Stomach smooth muscle (tissue), 2 donors: ENCODE measurements around the gene FAM219A.
A peak's percentile ranks its signal among the peaks of the same experiment; 100 is the strongest.

ENCODE experiments used
- H3K27ac ChIP-seq: one replicate; pipeline ENCODE4 v1.7.0; 2013; ENCODE audit warnings: mild to moderate bottlenecking, low read length, inconsistent platforms
- H3K27me3 ChIP-seq, 2 donors: one replicate each; pipeline ENCODE4 v1.7.0; 2013; ENCODE audit warnings: low read length in 2 of 2; ENCODE audit not compliant: insufficient read depth in 2 of 2, control insufficient read depth in 1 of 2
- H3K36me3 ChIP-seq, 2 donors: one replicate each; pipeline ENCODE4 v1.7.0; 2013; ENCODE audit warnings: low read length in 2 of 2; ENCODE audit not compliant: control insufficient read depth in 2 of 2, insufficient read depth in 2 of 2
- H3K4me1 ChIP-seq: one replicate; pipeline ENCODE4 v1.7.0; 2013; ENCODE audit warnings: low read length; ENCODE audit not compliant: control insufficient read depth, insufficient read depth
- H3K4me3 ChIP-seq, 2 donors: one replicate each; pipeline ENCODE4 v1.7.0; 2013; ENCODE audit warnings: low read length in 2 of 2
- H3K9ac ChIP-seq, 2 donors: one replicate each; pipeline ENCODE4 v1.7.0; 2013; ENCODE audit warnings: low read length in 2 of 2, mild to moderate bottlenecking in 1 of 2
- H3K9me3 ChIP-seq, 2 donors: one replicate each; pipeline ENCODE4 v1.7.0; 2013; ENCODE audit warnings: low read length in 2 of 2; ENCODE audit not compliant: control insufficient read depth in 2 of 2
- donor health status: healthy.
- donor health status: Pancreatic carcinoma.

Gene FAM219A

DNA sequence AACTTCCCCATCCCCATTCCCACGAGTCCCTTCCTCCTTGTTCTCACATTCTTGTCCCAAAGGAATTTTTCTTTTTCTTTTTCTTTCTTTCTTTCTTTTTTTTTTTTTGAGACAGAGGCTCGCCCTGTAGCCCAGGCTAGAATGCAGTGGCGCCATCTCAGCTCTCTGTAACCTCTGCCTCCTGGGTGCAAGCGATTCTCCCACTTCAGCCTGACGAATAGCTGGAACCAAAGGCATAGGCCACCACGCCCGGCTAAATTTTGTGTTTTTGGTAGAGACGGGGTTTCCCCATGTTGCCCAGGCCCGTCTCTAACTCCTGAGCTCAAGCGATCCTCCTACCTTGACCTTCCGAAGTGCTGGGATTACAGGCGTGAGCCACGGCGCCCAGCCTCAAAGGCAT is 986 bp upstream of the FAM219A start:
- H3K27me3 ChIP-seq = no peaks in the 10 kb centered on the region
- no peaks in the 10 kb centered on the region for H3K9me3 ChIP-seq
- no peak overlapping the region for H3K9ac ChIP-seq
- peaks cover 29% of the 10 kb centered on the region for H3K4me1 ChIP-seq
- H3K4me3 ChIP-seq = no peak overlapping the region
- no peak overlapping the region for H3K27ac ChIP-seq
- no peaks in the 10 kb centered on the region for H3K36me3 ChIP-seq

DNA sequence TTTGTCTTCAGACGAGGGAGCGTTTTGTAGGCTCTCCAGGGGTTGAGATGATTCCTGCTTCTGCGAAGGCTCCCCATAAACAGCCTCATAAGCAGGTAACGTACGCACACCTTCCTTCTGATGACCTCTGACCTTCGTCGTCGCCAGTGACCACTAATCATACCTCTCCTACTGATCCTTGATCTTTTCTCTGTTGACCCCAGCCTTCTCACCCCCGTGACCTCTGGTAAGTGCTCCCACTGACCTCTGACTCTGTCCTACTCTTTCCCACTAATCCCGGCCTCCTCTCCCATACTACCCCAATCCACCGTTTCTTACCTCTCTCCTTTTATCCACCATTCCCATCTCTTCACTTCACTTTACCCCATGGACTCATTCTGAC is 580 bp upstream of the FAM219A start:
- Histone ChIP-seq H3K27me3 (no peaks in the 10 kb centered on the region), H3K9me3 (no peaks in the 10 kb centered on the region), H3K36me3 (no peaks in the 10 kb centered on the region), H3K4me3 (peak overlapping the region; percentile 47 to 90), H3K27ac (no peak overlapping the region), H3K4me1 (peaks cover 29% of the 10 kb centered on the region), H3K9ac (no peak overlapping the region)

- H3K27ac ChIP-seq = peak overlapping the region; percentile 76
- H3K27me3 ChIP-seq = no peaks in the 10 kb centered on the region
- H3K4me1 ChIP-seq = peaks cover 29% of the 10 kb centered on the region
- H3K36me3 ChIP-seq = no peaks in the 10 kb centered on the region
- peak overlapping the region; percentile 65 to 90 for H3K4me3 ChIP-seq
- no peaks in the 10 kb centered on the region for H3K9me3 ChIP-seq
- H3K9ac ChIP-seq = peak overlapping the region; percentile 73 to 86
These were observed 931 bp downstream of the FAM219A start for GRCh38 chr9:34457266-34458012.

DNA sequence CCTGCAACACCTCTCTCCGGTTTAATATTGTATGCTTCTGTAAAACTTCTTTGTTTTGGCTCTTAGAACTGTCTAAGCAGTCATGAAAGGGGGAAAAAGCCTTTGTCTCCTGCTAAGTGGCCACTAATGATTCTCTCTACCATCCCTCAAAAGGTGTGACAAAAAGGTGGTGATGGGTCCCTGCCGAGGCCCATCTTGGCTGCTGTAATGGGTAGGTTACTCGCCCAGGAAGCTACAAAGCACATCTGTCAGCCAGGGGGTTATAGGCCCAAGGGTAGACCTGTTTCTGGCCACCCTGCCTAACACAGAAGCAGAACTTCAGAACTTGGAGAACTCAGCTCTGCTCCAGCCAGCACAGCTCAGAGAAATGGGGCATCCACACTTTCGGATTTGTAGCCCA is 1.6 kb downstream of the FAM219A start:
- H3K9ac ChIP-seq = peak overlapping the region; percentile 73 to 86
- H3K36me3 ChIP-seq = no peaks in the 10 kb centered on the region
- H3K4me3 ChIP-seq = peak overlapping the region; percentile 65 to 90
- no peaks in the 10 kb centered on the region for H3K27me3 ChIP-seq
- H3K27ac ChIP-seq = peak overlapping the region; percentile 76
- no peaks in the 10 kb centered on the region for H3K9me3 ChIP-seq
- peaks cover 29% of the 10 kb centered on the region for H3K4me1 ChIP-seq

GRCh38 chr9:34456151-34456550 is 2.2 kb downstream of the FAM219A start:
- no peaks in the 10 kb centered on the region for H3K9me3 ChIP-seq
- no peaks in the 10 kb centered on the region for H3K27me3 ChIP-seq
- no peak overlapping the region for H3K9ac ChIP-seq
- no peak overlapping the region for H3K27ac ChIP-seq
- H3K4me3 ChIP-seq = no peak overlapping the region
- H3K36me3 ChIP-seq = peaks cover 0 to 2% of the 10 kb centered on the region in 2 donors
- peaks cover 34% of the 10 kb centered on the region for H3K4me1 ChIP-seq

DNA sequence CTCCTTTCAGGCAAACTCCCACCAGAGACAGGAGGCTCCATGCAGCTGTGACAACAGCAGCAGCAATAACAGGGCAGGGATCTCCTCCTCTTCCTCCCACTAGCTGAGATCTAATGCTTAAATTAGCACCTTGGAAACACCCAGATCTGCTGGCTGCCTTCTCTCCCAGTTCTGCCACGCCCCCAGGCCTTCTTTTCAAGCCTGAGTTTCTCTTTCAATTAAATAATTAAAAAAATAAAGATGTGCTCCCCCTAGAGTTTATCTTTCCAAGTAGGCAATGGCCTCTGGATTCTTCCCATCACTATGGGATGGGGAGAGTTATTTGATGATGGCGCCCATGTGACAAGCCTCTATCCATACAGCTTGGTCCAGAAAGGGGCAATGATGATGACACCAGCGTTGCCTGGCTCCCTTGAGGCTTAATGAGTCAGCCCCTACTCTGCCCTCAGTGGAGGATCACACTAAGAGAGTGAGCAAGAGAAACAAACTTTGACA is 3.8 kb downstream of the FAM219A start:
- no peak overlapping the region for H3K27ac ChIP-seq
- no peak overlapping the region for H3K4me3 ChIP-seq
- H3K9me3 ChIP-seq = no peaks in the 10 kb centered on the region
- H3K36me3 ChIP-seq = peaks cover 0 to 2% of the 10 kb centered on the region in 2 donors
- H3K4me1 ChIP-seq = peaks cover 37% of the 10 kb centered on the region
- H3K27me3 ChIP-seq = no peaks in the 10 kb centered on the region
- H3K9ac ChIP-seq = no peak overlapping the region

DNA sequence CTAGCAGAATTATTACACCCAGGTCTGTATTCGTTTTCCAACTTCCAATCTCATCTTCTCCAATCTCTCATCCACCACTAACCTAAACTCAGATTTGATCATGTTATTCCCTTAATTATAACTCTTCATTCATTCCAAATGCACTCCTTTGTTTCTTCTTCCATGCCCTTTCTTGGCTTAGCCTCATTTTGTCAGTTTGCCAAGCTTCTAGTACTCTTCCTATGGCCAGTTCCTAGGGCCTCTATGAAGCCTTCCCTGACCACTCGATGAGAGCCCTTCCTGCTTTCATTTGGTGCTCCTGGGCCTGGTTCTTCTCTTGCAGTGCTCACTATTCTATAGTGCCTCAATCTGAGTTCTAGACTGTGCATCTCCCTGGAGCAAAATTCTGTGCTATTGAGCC is 5.8 kb downstream of the FAM219A start:
- Histone ChIP-seq H3K4me3 (no peak overlapping the region), H3K36me3 (peaks cover 0 to 2% of the 10 kb centered on the region in 2 donors), H3K4me1 (peaks cover 29% of the 10 kb centered on the region), H3K27ac (no peak overlapping the region), H3K27me3 (no peaks in the 10 kb centered on the region), H3K9ac (no peak overlapping the region), H3K9me3 (no peaks in the 10 kb centered on the region)

DNA sequence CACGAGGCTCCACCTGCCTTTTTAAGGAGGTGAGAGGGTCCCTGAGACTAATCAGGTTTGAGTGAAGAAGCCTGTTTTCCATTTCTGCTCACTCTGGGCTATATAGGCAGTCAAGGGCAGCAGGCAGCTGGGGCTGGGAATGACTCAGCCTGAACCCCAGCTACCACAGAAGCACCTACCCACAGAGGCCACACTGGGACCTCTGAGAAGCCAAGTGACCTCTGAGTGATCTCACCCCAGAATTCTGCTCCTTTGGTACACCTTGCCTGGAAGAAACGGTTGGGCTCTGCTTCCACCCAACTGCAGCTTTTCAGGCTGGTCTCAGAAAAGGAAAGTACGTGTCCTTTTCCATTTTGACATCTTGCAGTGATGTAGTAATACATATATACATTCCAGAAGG is 6.8 kb downstream of the FAM219A start:
- Histone ChIP-seq H3K4me1 (peaks cover 19% of the 10 kb centered on the region), H3K36me3 (peaks cover 0 to 2% of the 10 kb centered on the region in 2 donors), H3K27ac (no peak overlapping the region), H3K9ac (no peak overlapping the region), H3K9me3 (no peaks in the 10 kb centered on the region), H3K4me3 (no peak overlapping the region), H3K27me3 (no peaks in the 10 kb centered on the region)

DNA sequence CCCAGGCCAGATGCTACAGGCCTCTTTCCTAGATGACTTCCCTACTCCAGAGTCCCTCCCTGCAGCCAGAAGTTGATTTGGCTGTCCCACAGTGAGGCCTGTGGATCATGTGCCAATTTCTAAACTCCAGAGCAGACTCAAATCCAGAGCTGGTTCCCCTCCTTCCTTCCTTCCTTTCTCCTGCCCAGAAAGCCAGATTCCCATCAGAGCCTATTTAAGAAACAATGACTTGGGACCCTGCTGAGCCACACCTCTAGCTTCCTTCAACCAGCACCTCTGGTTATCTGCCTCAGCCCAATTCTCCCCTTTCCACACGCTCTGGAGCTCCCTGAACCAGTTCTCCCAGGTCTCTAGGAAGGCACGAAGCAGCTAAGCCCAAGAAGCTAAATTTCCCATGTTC is 7.2 kb downstream of the FAM219A start:
- no peaks in the 10 kb centered on the region for H3K27me3 ChIP-seq
- peaks cover 0 to 2% of the 10 kb centered on the region in 2 donors for H3K36me3 ChIP-seq
- peaks cover 18% of the 10 kb centered on the region for H3K4me1 ChIP-seq
- no peaks in the 10 kb centered on the region for H3K9me3 ChIP-seq
- H3K9ac ChIP-seq = no peak overlapping the region
- no peak overlapping the region for H3K4me3 ChIP-seq
- H3K27ac ChIP-seq = no peak overlapping the region

DNA sequence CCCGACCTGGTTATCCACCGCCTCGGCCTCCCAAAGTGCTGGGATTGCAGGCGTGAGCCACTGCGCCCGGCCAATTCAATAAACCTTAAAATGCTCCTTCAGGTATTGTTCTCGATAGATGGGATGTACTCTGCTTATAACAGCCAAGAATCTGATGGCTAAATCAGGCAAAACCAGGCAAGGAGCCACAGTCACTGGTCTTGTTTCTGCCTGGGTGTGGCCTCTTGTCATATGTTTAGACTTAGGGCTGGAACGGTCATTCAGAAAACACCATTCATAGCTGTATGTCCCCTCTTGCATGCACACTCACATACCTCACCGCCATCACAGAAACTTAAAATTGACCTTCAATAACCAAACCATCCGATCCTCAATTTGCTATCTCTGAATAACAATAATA is 7.7 kb downstream of the FAM219A start:
- Histone ChIP-seq H3K9ac (no peak overlapping the region), H3K27ac (no peak overlapping the region), H3K4me1 (peaks cover 15% of the 10 kb centered on the region), H3K27me3 (no peaks in the 10 kb centered on the region), H3K4me3 (no peak overlapping the region), H3K9me3 (no peaks in the 10 kb centered on the region), H3K36me3 (peaks cover 0 to 2% of the 10 kb centered on the region in 2 donors)

GRCh38 chr9:34446951-34447350 is 11.4 kb downstream of the FAM219A start:
- Histone ChIP-seq H3K36me3 (peaks cover 0 to 2% of the 10 kb centered on the region in 2 donors), H3K27ac (no peak overlapping the region), H3K9me3 (no peaks in the 10 kb centered on the region), H3K4me1 (peaks cover 11% of the 10 kb centered on the region), H3K4me3 (no peak overlapping the region), H3K27me3 (no peaks in the 10 kb centered on the region), H3K9ac (no peak overlapping the region)
